CD4-positive, alpha-beta memory T cell (primary cell): Measurements from ENCODE around the gene TSEN54. TPM values are rescaled to one million over a fixed set of nuclear protein-coding genes. Genes with fewer than 3 reads are reported as not detected.
"Not testable (repeated sequence)": the region's sequence is repeated elsewhere in the genome, so short reads cannot be mapped to it uniquely, and the experiment has no call there.

ENCODE experiments used
- CTCF ChIA-PET: fragments of 350-600 bp; sonication (Branson Sonifier 250); formaldehyde crosslinking; loops from one replicate; lab custom pipeline; 2021; ENCODE audit warnings: inconsistent platforms; ENCODE audit not compliant: partially characterized antibody; lab: Charles Lee
- POLR2A ChIA-PET: fragments of 350-600 bp; sonication (Branson Sonifier 250); formaldehyde crosslinking; loops from one replicate; lab custom pipeline; 2021; ENCODE audit not compliant: partially characterized antibody; lab: Charles Lee
- DNase-seq, 5 donors: peaks; one replicate each; pipeline versions ENCODE4 v3.0.0 to v3.0.0-alpha.2; 2020 to 2022; ENCODE audit warnings: mixed read lengths in 1 of 5
- H3K27ac ChIP-seq: one replicate; pipeline ENCODE4 v1.7.0; 2013; ENCODE audit warnings: low read depth, low read length
- H3K27me3 ChIP-seq: 2 replicates; pipeline ENCODE4 v1.7.0; 2013; ENCODE audit warnings: mild to moderate bottlenecking, low read length, moderate library complexity; ENCODE audit not compliant: insufficient read depth
- H3K36me3 ChIP-seq: 2 replicates; pipeline ENCODE4 v1.7.0; 2013; ENCODE audit warnings: mild to moderate bottlenecking, low read length, moderate library complexity; ENCODE audit not compliant: insufficient read depth
- H3K4me1 ChIP-seq: 2 replicates; pipeline ENCODE4 v1.7.0; 2013; ENCODE audit warnings: mild to moderate bottlenecking, low read length, moderate library complexity; ENCODE audit not compliant: insufficient read depth
- H3K4me3 ChIP-seq, 2 donors: one replicate each; pipeline ENCODE4 v1.7.0; 2013; ENCODE audit warnings: low read length in 2 of 2, mild to moderate bottlenecking in 1 of 2
- H3K9me3 ChIP-seq, 2 donors: one replicate each; pipeline ENCODE4 v1.7.0; 2013; ENCODE audit warnings: low read length in 2 of 2, control low read depth in 1 of 2; ENCODE audit not compliant: control insufficient read depth in 1 of 2
- H3K27ac Mint-ChIP-seq, 7 donors: one replicate each; pipeline ENCODE4 v1.8.0; 2020 to 2021; ENCODE audit warnings: mixed read lengths in 7 of 7, mild to moderate bottlenecking in 6 of 7, inconsistent platforms in 3 of 7, moderate library complexity in 3 of 7
- H3K27me3 Mint-ChIP-seq, 2 donors: one replicate each; pipeline ENCODE4 v1.8.0; 2020 to 2021; ENCODE audit warnings: mixed read lengths in 2 of 2
- H3K36me3 Mint-ChIP-seq, 2 donors: one replicate each; pipeline ENCODE4 v1.8.0; 2020 to 2021; ENCODE audit warnings: mixed read lengths in 2 of 2, inconsistent platforms in 1 of 2, mild to moderate bottlenecking in 1 of 2
- H3K4me1 Mint-ChIP-seq, 4 donors: one replicate each; pipeline ENCODE4 v1.8.0; 2020 to 2021; ENCODE audit warnings: mixed read lengths in 4 of 4, mild to moderate bottlenecking in 1 of 4
- H3K4me3 Mint-ChIP-seq, 8 donors: one replicate each; pipeline ENCODE4 v1.8.0; 2020 to 2021; ENCODE audit warnings: mixed read lengths in 8 of 8, mild to moderate bottlenecking in 7 of 8, moderate library complexity in 6 of 8, inconsistent platforms in 3 of 8
- H3K9me3 Mint-ChIP-seq, 8 donors: one replicate each; pipeline ENCODE4 v1.8.0; 2020 to 2021; ENCODE audit warnings: mixed read lengths in 8 of 8, mild to moderate bottlenecking in 5 of 8, inconsistent platforms in 3 of 8, moderate library complexity in 1 of 8
- intact Hi-C: fragments of 100-400 bp; cut with micrococcal nuclease; formaldehyde crosslinking; loops from one replicate; pipeline ENCODE4 v1.15.1; 2023
- polyA plus RNA-seq, 2 donors: library from polyadenylated mRNA; unstranded; fragments of 300-500 nt; fragmentation: Illumina TruSeq; gene quantifications; one replicate each; pipeline ENCODE4 v1.2.3, GENCODE V29; 2021
- total RNA-seq, 2 experiments: library from RNA; stranded (reverse); gene quantifications; one replicate each; pipeline ENCODE4 v1.2.3, GENCODE V29; 2021

TSEN54 gene
- total and polyA plus RNA-seq, 4 experiments from 2014 or later, result 45.7 to 110 (median 64.8) TPM

- Histone ChIP-seq H3K9me3 (no peaks in the 10 kb centered on the region), H3K4me1 (peaks cover 29% of the 10 kb centered on the region), H3K27me3 (no peaks in the 10 kb centered on the region), H3K27ac (peak overlapping the region; percentile 70), H3K4me3 (peak overlapping the region; percentile 45 to 64), H3K36me3 (peaks cover 20% of the 10 kb centered on the region)
- H3K27me3 Mint-ChIP-seq, result no peaks in the 10 kb centered on the region
- intact Hi-C loops, result loop anchor here (5.0 kb wide), 1 partner anchor 336 kb away; the partner anchor contains the start of gene SUMO2
- CTCF ChIA-PET, result interaction anchor here (0.6 to 3.3 kb wide), 5 partner anchors 17 to 248 kb away, joined by 3 to 24 read pairs (median 4); partner anchors contain the start of gene TMEM94
- peak; percentile 75 to 85 (median 81) for DNase-seq
- POLR2A ChIA-PET, result interaction anchor here (0.6 to 1.8 kb wide), 8 partner anchors 17 to 247 kb away, joined by 3 to 13 read pairs (median 4); partner anchors contain the start of genes MIF4GD, SLC25A19 and TMEM94
- H3K27ac Mint-ChIP-seq, result peak overlapping the region; percentile 84 to 98 (median 95)
- H3K9me3 Mint-ChIP-seq, result no peaks in the 10 kb centered on the region
- peaks cover 16 to 31% (median 19%) of the 10 kb centered on the region in 4 donors for H3K4me1 Mint-ChIP-seq
- H3K36me3 Mint-ChIP-seq, result peaks cover 16 to 29% of the 10 kb centered on the region in 2 donors
- H3K4me3 Mint-ChIP-seq, result peak overlapping the region; percentile 78 to 91 (median 84)
Observed at GRCh38 chr17:75518201-75518600, 1.9 kb downstream of the TSEN54 start.

- CTCF ChIA-PET, result interaction anchor here (1.1 to 3.3 kb wide), 3 partner anchors 14 to 63 kb away, joined by 3 to 24 read pairs (median 3); partner anchors contain the start of gene TMEM94
- H3K27me3 ChIP-seq, result no peaks in the 10 kb centered on the region
- H3K4me1 Mint-ChIP-seq, result peaks cover 16 to 31% (median 19%) of the 10 kb centered on the region in 4 donors
- H3K4me1 ChIP-seq, result peaks cover 29% of the 10 kb centered on the region
- H3K9me3 ChIP-seq, result no peaks in the 10 kb centered on the region
- no peaks in the 10 kb centered on the region for H3K27me3 Mint-ChIP-seq
- no peaks in the 10 kb centered on the region for H3K9me3 Mint-ChIP-seq
- intact Hi-C loops, result loop anchor here (5.0 kb wide), 1 partner anchor 337 kb away; the partner anchor contains the start of gene SUMO2
- H3K27ac ChIP-seq, result peak overlapping the region; percentile 70
- POLR2A ChIA-PET, result interaction anchor here (0.6 to 1.8 kb wide), 5 partner anchors 48 to 248 kb away, joined by 3 to 9 read pairs (median 3); partner anchors contain the start of genes MIF4GD and SLC25A19
- peak overlapping the region in 1 of 2 donors; percentile 64 for H3K4me3 ChIP-seq
- peak overlapping the region; percentile 84 to 98 (median 95) for H3K27ac Mint-ChIP-seq
- H3K4me3 Mint-ChIP-seq, result peak overlapping the region in 4 of 8 donors; percentile 44 to 84 (median 79)
- DNase-seq, result no peak
- H3K36me3 ChIP-seq, result peaks cover 22% of the 10 kb centered on the region
- H3K36me3 Mint-ChIP-seq, result peaks cover 17 to 31% of the 10 kb centered on the region in 2 donors
Observed at GRCh38 chr17:75518983-75519537, 2.7 kb downstream of the TSEN54 start.

GRCh38 chr17:75520413-75520812 is 4.1 kb downstream of the TSEN54 start:
- H3K4me3 Mint-ChIP-seq, result not testable (repeated sequence)

GRCh38 chr17:75521290-75521689 is 5.0 kb downstream of the TSEN54 start:
- DNase-seq, result no peak
- Histone ChIP-seq H3K9me3 (no peaks in the 10 kb centered on the region), H3K27me3 (no peaks in the 10 kb centered on the region), H3K36me3 (peaks cover 22% of the 10 kb centered on the region), H3K4me1 (peaks cover 39% of the 10 kb centered on the region), H3K27ac (no peak overlapping the region), H3K4me3 (no peak overlapping the region)
- Mint-ChIP-seq H3K27me3 (no peaks in the 10 kb centered on the region), H3K4me1 (peaks cover 18 to 38% (median 22%) of the 10 kb centered on the region in 4 donors), H3K36me3 (peaks cover 17 to 31% of the 10 kb centered on the region in 2 donors), H3K9me3 (no peaks in the 10 kb centered on the region), H3K27ac (peak overlapping the region in 1 of 7 donors; percentile 12), H3K4me3 (no peak overlapping the region)
- intact Hi-C loops, result no loop called here
- POLR2A ChIA-PET, result interaction anchor here (1.6 kb wide), 1 partner anchor 14 kb away, joined by 3 read pairs; no protein-coding TSS in a partner anchor
- CTCF ChIA-PET, result no interaction called here

More at GRCh38 chr17:75520413-75520812, 4.1 kb downstream of the TSEN54 start:
- H3K27ac ChIP-seq, H3K9me3 Mint-ChIP-seq, H3K27me3 ChIP-seq, DNase-seq, H3K27me3 Mint-ChIP-seq, H3K9me3 ChIP-seq, intact Hi-C loops, H3K4me3 ChIP-seq: not testable (repeated sequence)
- CTCF ChIA-PET, result interaction anchor here (1.5 kb wide), 1 partner anchor 15 kb away, joined by 3 read pairs; no protein-coding TSS in a partner anchor
- peaks cover 17 to 37% (median 20%) of the 10 kb centered on the region in 4 donors for H3K4me1 Mint-ChIP-seq
- Histone ChIP-seq H3K4me1 (peaks cover 38% of the 10 kb centered on the region), H3K36me3 (peaks cover 22% of the 10 kb centered on the region)
- POLR2A ChIA-PET, result interaction anchor here (0.5 to 1.3 kb wide), 2 partner anchors 30 to 64 kb away, joined by 3 to 6 read pairs; partner anchors contain the start of gene TMEM94
- H3K27ac Mint-ChIP-seq, result peak overlapping the region in 1 of 7 donors; percentile 52
- peaks cover 17 to 31% of the 10 kb centered on the region in 2 donors for H3K36me3 Mint-ChIP-seq

GRCh38 chr17:75521951-75522727 is 5.8 kb downstream of the TSEN54 start:
- Histone ChIP-seq H3K4me1 (peaks cover 46% of the 10 kb centered on the region), H3K4me3 (no peak overlapping the region), H3K9me3 (no peaks in the 10 kb centered on the region), H3K27ac (no peak overlapping the region), H3K27me3 (no peaks in the 10 kb centered on the region), H3K36me3 (peaks cover 22% of the 10 kb centered on the region)
- Mint-ChIP-seq H3K4me1 (peaks cover 24 to 44% (median 28%) of the 10 kb centered on the region in 4 donors), H3K27me3 (no peaks in the 10 kb centered on the region), H3K27ac (peak overlapping the region in 1 of 7 donors; percentile 1), H3K9me3 (no peaks in the 10 kb centered on the region), H3K4me3 (peak overlapping the region in 2 of 8 donors; percentile 35 to 44), H3K36me3 (peaks cover 17 to 33% of the 10 kb centered on the region in 2 donors)
- intact Hi-C loops, result no loop called here
- DNase-seq, result no peak
- POLR2A ChIA-PET, result interaction anchor here (1.2 to 1.6 kb wide), 2 partner anchors 13 to 67 kb away, joined by 3 read pairs; no protein-coding TSS in a partner anchor
- CTCF ChIA-PET, result interaction anchor here (0.7 to 1.0 kb wide), 2 partner anchors 8 to 66 kb away, joined by 3 to 7 read pairs; partner anchors contain the start of gene TMEM94

- H3K36me3 Mint-ChIP-seq, result peaks cover 12 to 22% of the 10 kb centered on the region in 2 donors
- H3K9me3 ChIP-seq, result no peaks in the 10 kb centered on the region
- no peak overlapping the region for H3K4me3 ChIP-seq
- POLR2A ChIA-PET, result interaction anchor here (0.9 to 3.8 kb wide), 4 partner anchors 7 to 96 kb away, joined by 3 to 72 read pairs (median 24); partner anchors contain the start of genes TMEM94 and TSEN54
- peaks cover 32% of the 10 kb centered on the region for H3K4me1 ChIP-seq
- CTCF ChIA-PET, result interaction anchor here (0.9 to 2.7 kb wide), 4 partner anchors 10 to 97 kb away, joined by 3 to 20 read pairs (median 5); no protein-coding TSS in a partner anchor
- no peaks in the 10 kb centered on the region for H3K9me3 Mint-ChIP-seq
- peak overlapping the region in 5 of 7 donors; percentile 9 to 66 (median 47) for H3K27ac Mint-ChIP-seq
- H3K36me3 ChIP-seq, result peaks cover 22% of the 10 kb centered on the region
- no peak overlapping the region for H3K27ac ChIP-seq
- no peaks in the 10 kb centered on the region for H3K27me3 Mint-ChIP-seq
- peaks cover 11 to 30% (median 15%) of the 10 kb centered on the region in 4 donors for H3K4me1 Mint-ChIP-seq
- DNase-seq, result no peak
- intact Hi-C loops, result loop anchor here (2.0 kb wide), 1 partner anchor 65 kb away; no protein-coding TSS in a partner anchor
- no peaks in the 10 kb centered on the region for H3K27me3 ChIP-seq
- peak overlapping the region in 4 of 8 donors; percentile 6 to 76 (median 48) for H3K4me3 Mint-ChIP-seq
Observed at GRCh38 chr17:75523647-75524046, 7.3 kb downstream of the TSEN54 start.
